Psoas muscle (tissue), 8 donors: ENCODE measurements around the gene IFNG-AS1. TPM values are rescaled to one million over a fixed set of nuclear protein-coding genes. Genes with fewer than 3 reads are reported as not detected.
A peak's percentile ranks its signal among the peaks of the same experiment; 100 is the strongest.

Source experiments
- ATAC-seq, 4 donors: fragments of 200-7000 bp; cut with Tn5 transposase; one replicate each; pipeline ENCODE4 v1.9.1; 2020; ENCODE audit warnings: moderate library complexity in 3 of 4, mild to moderate bottlenecking in 2 of 4
- DNase-seq, 2 donors: peaks; one replicate each; pipeline ENCODE4 v3.0.0-alpha.2; 2020
- H3K27ac ChIP-seq: fragments of 200-600 bp; one replicate; pipeline ENCODE4 v1.8.0; 2022
- H3K27me3 ChIP-seq, 3 donors: fragments of 200-600 bp in 1 of 3; one replicate each; pipeline versions ENCODE4 v1.6.1 to v1.8.0; 2013 to 2022; ENCODE audit warnings: low read length in 2 of 3, mild to moderate bottlenecking in 2 of 3, moderate library complexity in 1 of 3; ENCODE audit not compliant: insufficient read depth in 3 of 3
- H3K36me3 ChIP-seq, 2 donors: fragments of 200-600 bp in 1 of 2; one replicate each; pipeline versions ENCODE4 v1.6.1 to v1.8.0; 2013 to 2022; ENCODE audit warnings: low read depth in 1 of 2, mild to moderate bottlenecking in 1 of 2, moderate library complexity in 1 of 2; ENCODE audit not compliant: insufficient read depth in 1 of 2
- H3K4me1 ChIP-seq: fragments of 200-600 bp; one replicate; pipeline ENCODE4 v1.8.0; 2022
- H3K4me3 ChIP-seq: fragments of 200-600 bp; one replicate; pipeline ENCODE4 v1.8.0; 2022; ENCODE audit warnings: mild to moderate bottlenecking
- H3K9me3 ChIP-seq: fragments of 200-600 bp; one replicate; pipeline ENCODE4 v1.8.0; 2022
- CTCF ChIP-seq: fragments of 200-600 bp; IDR thresholded peaks from one replicate; pipeline ENCODE4 v1.8.0; 2022; ENCODE audit warnings: antibody characterized with exemption
- WGBS, 3 donors: extraction: QIAGEN DNeasy Blood & Tissue Kit; methylation state at CpG; one replicate each; pipeline versions ENCODE4 v1.1.6 to v1.1.7; 2013; 5-methylcytosine and 5-hydroxymethylcytosine counted together
- intact Hi-C, 2 donors: fragments of 100-400 bp; cut with DNase I; formaldehyde crosslinking; loops; one replicate each; pipeline versions ENCODE4 v1.11.0 to v1.14.2; 2022
- polyA plus RNA-seq, 3 donors: library from polyadenylated mRNA; stranded (reverse); fragments of 200-250 nt; gene quantifications; one replicate each; pipeline ENCODE4 v1.2.3, GENCODE V29; 2013
- total RNA-seq, 4 donors: library from RNA; stranded (reverse); fragmentation: NEBNext Ultra II Directional in 2 of 4; extraction: Animal tissue kit (Norgen Biotek cat#: 25700) in 2 of 4; gene quantifications; one replicate each; pipeline versions ENCODE4 v1.2.1 to v1.2.4, GENCODE V29; 2021 to 2023
- donor health status: healthy with polysubstance abuse.
- donor health status: DM: no; HTN: no; CAD: no; lungs with moderate emphysema.
- donor health status: Bipolar disorder and iron deficiency.
- donor health status: healthy.
- donor health status: DM: yes; HTN: yes; CAD: no.
- donor health status: DM: no; HTN: no; CAD: no.
- donor health status: DM: no; HTN: no; CAD: no.
- donor health status: DM: yes; HTN: yes; CAD: no.

The IFNG-AS1 gene
- total and polyA plus RNA-seq, 7 donors: 0.08 to 0.21 TPM; not detected in 5

- no peaks in the 10 kb centered on the region for H3K9me3 ChIP-seq
- no peaks in the 10 kb centered on the region for H3K36me3 ChIP-seq
- TF ChIP-seq CTCF: no peak
- intact Hi-C loops: no loop called here
- H3K27ac ChIP-seq: no peak overlapping the region
- H3K4me3 ChIP-seq: no peak overlapping the region
- 79 to 94% (median 80%) methylated on average over 1 of the region's 1 CpG for WGBS, 3 donors
- ATAC-seq (no peak), DNase-seq (no peak)
- H3K4me1 ChIP-seq: no peaks in the 10 kb centered on the region
- H3K27me3 ChIP-seq: no peaks in the 10 kb centered on the region
Observed at GRCh38 chr12:67964456-67964855, 24.8 kb upstream of the IFNG-AS1 start.

- ATAC-seq (no peak), DNase-seq (no peak)
- H3K27me3 ChIP-seq: no peaks in the 10 kb centered on the region
- no peaks in the 10 kb centered on the region for H3K4me1 ChIP-seq
- H3K36me3 ChIP-seq: no peaks in the 10 kb centered on the region
- H3K27ac ChIP-seq: no peak overlapping the region
- no peak overlapping the region for H3K4me3 ChIP-seq
- TF ChIP-seq CTCF: no peak
- 58 to 71% (median 62%) methylated on average over 2 of the region's 2 CpGs for WGBS, 3 donors
- H3K9me3 ChIP-seq: no peaks in the 10 kb centered on the region
- intact Hi-C loops: no loop called here
Observed at GRCh38 chr12:67966560-67966959, 22.7 kb upstream of the IFNG-AS1 start.

GRCh38 chr12:67968321-67968720 lies 20.9 kb upstream of the IFNG-AS1 start:
- no peak for DNase-seq
- no peaks in the 10 kb centered on the region for H3K27me3 ChIP-seq
- no peaks in the 10 kb centered on the region for H3K36me3 ChIP-seq
- H3K4me1 ChIP-seq: no peaks in the 10 kb centered on the region
- H3K4me3 ChIP-seq: no peak overlapping the region
- no peak for TF ChIP-seq CTCF
- intact Hi-C loops: no loop called here
- no peaks in the 10 kb centered on the region for H3K9me3 ChIP-seq
- H3K27ac ChIP-seq: no peak overlapping the region
- ATAC-seq: no peak
- WGBS, 3 donors: 70 to 93% (median 79%) methylated on average over 2 of the region's 2 CpGs

GRCh38 chr12:67968725-67969124 lies 20.5 kb upstream of the IFNG-AS1 start:
- intact Hi-C loops: no loop called here
- Histone ChIP-seq H3K4me3 (no peak overlapping the region), H3K4me1 (no peaks in the 10 kb centered on the region), H3K9me3 (no peaks in the 10 kb centered on the region), H3K27me3 (no peaks in the 10 kb centered on the region), H3K27ac (no peak overlapping the region), H3K36me3 (no peaks in the 10 kb centered on the region)
- ATAC-seq (no peak), DNase-seq (no peak)
- WGBS, 3 donors: 73 to 91% (median 90%) methylated on average over 4 of the region's 4 CpGs
- no peak for TF ChIP-seq CTCF

- H3K36me3 ChIP-seq: no peaks in the 10 kb centered on the region
- H3K27ac ChIP-seq: no peak overlapping the region
- H3K9me3 ChIP-seq: no peaks in the 10 kb centered on the region
- intact Hi-C loops: no loop called here
- no peaks in the 10 kb centered on the region for H3K27me3 ChIP-seq
- TF ChIP-seq CTCF: no peak
- no peak overlapping the region for H3K4me3 ChIP-seq
- H3K4me1 ChIP-seq: no peaks in the 10 kb centered on the region
- DNase-seq: no peak
- peak in 1 of 4 donors; percentile 53 for ATAC-seq
- 72 to 75% (median 72%) methylated on average over 4 of the region's 4 CpGs for WGBS, 3 donors
Observed at GRCh38 chr12:67969134-67969802, 20.0 kb upstream of the IFNG-AS1 start.
